ENCODE measurements around the gene KCNH1.
"Not testable (repeated sequence)": the region's sequence is repeated elsewhere in the genome, so short reads cannot be mapped to it uniquely, and the experiment has no call there.

The KCNH1 gene

DNA sequence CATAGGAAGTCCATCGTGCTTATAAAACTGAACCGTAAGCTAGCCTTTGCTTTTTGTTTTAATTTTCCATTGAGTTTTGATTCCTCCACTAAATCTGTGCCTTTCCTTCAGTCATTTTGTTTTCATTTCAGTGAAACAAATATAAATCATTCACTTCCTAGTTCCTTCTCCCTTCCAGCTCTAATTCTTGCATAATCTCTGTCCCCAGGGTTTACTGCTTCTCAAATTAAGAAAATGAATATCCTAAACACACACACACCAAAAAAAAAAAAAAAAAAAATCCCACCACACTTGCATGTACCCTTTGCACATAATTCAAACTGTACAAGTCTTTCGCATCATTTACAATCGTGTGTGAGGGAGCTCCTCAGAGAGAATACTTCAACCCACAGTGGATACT, 6.8 kb downstream of the KCNH1 start:
- H3K36me3 Mint-ChIP-seq: peaks cover 3% of the 10 kb centered on the region
- no peak overlapping the region for H3K4me3 Mint-ChIP-seq
- ATAC-seq (ENCODE audit: low read depth): no peak
- no peaks in the 10 kb centered on the region for H3K4me1 Mint-ChIP-seq
- no peaks in the 10 kb centered on the region for H3K9me3 Mint-ChIP-seq
- DNase-seq (ENCODE audit: low spot score in 2 of 2): no peak
- H3K27me3 Mint-ChIP-seq: peaks cover 16% of the 10 kb centered on the region
- no peak overlapping the region for H3K27ac Mint-ChIP-seq

DNA sequence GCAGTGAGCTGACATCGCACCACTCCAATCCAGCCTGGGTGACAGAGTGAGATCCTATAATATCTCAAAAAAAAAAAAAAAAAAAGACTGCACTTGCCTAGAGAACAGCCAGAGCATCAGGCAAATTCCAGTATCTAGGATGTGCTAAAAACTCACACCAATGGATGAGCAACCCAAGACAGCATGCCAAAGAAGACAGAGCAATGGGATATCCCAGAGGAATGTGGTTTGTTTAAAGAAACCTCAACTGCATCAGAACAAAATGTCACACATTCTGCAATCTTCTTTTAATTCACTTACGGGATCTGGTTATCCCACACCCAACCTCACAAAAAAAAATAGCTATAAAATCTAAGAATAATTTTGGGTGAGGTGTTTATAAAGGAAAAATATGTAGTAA, 7.3 kb downstream of the KCNH1 start:
- Mint-ChIP-seq H3K36me3 (peaks cover 3% of the 10 kb centered on the region), H3K9me3 (no peaks in the 10 kb centered on the region), H3K27ac (no peak overlapping the region), H3K27me3 (peaks cover 18% of the 10 kb centered on the region), H3K4me3 (no peak overlapping the region), H3K4me1 (no peaks in the 10 kb centered on the region)
- ATAC-seq (ENCODE audit: low read depth) (no peak), DNase-seq (ENCODE audit: low spot score in 2 of 2) (no peak)

DNA sequence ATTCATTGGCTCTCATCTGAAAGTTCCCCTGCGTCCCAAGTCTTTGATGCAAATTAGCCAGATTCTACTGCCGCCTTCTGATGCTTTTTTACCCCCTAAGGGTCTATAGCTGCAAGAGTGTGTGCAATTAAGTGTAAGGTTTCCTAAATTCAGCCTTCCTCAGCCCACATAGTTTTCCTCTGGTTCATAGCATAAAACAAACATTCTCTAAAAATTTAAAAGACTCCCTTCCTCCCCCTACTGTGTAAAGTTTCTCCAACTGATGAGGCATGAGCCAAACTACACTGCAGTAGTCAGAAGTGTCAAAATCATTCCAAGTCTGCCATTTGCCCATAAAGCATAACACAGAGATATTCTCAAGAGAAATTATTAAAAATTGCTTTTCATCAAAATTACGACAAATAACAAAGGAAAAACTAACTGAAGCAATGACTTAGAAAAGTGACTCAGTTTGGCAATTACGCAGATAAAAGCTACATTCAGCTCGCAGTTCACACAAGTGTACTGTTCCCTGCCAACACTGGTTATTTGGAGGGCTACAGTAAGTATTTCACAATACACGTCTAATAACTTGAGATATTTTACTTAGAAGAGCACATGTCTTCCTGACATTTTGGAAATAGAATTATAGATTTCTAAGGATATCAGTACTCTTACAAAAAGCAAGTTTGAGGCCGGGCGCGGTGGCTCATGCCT, 15.4 kb downstream of the KCNH1 start:
- peaks cover 22% of the 10 kb centered on the region for H3K27me3 Mint-ChIP-seq
- ATAC-seq (ENCODE audit: low read depth) (no peak), DNase-seq (ENCODE audit: low spot score in 2 of 2) (no peak)
- no peaks in the 10 kb centered on the region for H3K4me1 Mint-ChIP-seq
- no peak overlapping the region for H3K4me3 Mint-ChIP-seq
- no peak overlapping the region for H3K27ac Mint-ChIP-seq
- H3K9me3 Mint-ChIP-seq: no peaks in the 10 kb centered on the region
- peaks cover 2% of the 10 kb centered on the region for H3K36me3 Mint-ChIP-seq

DNA sequence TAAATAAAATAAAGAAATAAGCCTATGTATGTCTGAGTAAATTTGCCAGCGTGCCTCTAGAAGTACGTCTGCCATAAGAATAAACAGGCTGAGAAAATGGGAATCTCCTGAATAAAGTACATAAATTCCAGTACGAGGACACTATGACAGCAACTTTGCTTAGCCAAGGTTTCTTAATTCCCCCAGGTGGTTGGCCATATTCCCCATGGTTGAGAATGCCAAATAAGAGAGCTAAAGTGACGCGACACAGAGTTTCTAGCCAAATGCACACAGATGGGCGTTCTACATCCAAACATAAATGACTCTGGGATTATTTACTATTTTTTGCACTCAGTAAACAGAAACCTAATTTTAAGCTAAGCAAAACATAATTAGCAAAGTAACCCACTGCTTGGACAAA, 19.5 kb downstream of the KCNH1 start:
- H3K36me3 Mint-ChIP-seq: no peaks in the 10 kb centered on the region
- peaks cover 13% of the 10 kb centered on the region for H3K27me3 Mint-ChIP-seq
- H3K4me1 Mint-ChIP-seq: no peaks in the 10 kb centered on the region
- H3K4me3 Mint-ChIP-seq: no peak overlapping the region
- ATAC-seq (ENCODE audit: low read depth) (no peak), DNase-seq (ENCODE audit: low spot score in 2 of 2) (no peak)
- peaks cover 5% of the 10 kb centered on the region for H3K9me3 Mint-ChIP-seq
- H3K27ac Mint-ChIP-seq: no peak overlapping the region

DNA sequence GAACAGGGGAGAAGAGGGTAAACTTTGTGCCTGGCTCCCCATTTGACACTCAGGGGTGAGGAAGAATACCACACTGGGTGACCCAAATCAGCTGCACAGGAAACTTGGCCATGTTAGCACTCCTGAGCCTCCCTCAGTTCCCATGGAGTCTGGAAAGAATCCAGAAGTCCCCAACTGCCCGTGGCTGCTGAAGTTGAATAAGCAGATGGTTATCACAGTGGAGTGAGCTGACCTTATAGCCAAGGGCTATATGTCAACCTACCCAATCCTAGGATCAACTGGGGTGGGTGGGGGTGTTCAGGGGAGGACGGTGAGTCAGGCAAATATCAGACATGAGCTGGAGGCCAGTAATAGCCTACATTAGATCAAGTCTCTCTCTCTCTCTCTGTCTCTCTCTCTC, 20.4 kb downstream of the KCNH1 start:
- Mint-ChIP-seq H3K27me3 (peaks cover 15% of the 10 kb centered on the region), H3K4me1 (no peaks in the 10 kb centered on the region), H3K27ac (no peak overlapping the region), H3K4me3 (no peak overlapping the region), H3K36me3 (no peaks in the 10 kb centered on the region), H3K9me3 (peaks cover 6% of the 10 kb centered on the region)
- ATAC-seq (ENCODE audit: low read depth): no peak
- DNase-seq (ENCODE audit: low spot score in 2 of 2): no peak

DNA sequence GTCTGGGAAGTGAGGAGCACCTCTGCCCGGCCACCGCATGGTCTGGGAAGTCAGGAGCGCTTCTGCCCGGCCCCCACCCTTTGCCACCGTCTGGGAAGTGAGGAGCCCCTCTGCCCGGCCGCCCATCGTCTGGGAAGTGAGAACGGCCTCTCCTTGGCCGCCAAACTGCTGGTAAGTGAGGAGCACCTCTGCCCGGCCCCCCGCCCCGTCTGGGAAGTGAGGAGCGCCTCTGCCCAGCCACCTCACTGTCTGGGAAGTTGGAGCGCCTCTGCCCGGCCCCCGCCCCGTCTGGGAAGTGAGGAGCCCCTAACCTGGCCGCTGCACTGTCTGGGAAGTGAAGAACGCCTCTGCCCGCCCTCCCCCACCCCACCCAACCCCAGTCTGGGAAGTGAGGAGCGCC, 22.6 kb downstream of the KCNH1 start:
- peaks cover 6% of the 10 kb centered on the region for H3K9me3 Mint-ChIP-seq
- H3K4me3 Mint-ChIP-seq: no peak overlapping the region
- ATAC-seq (ENCODE audit: low read depth) (no peak), DNase-seq (ENCODE audit: low spot score in 2 of 2) (no peak)
- no peaks in the 10 kb centered on the region for H3K36me3 Mint-ChIP-seq
- H3K27me3 Mint-ChIP-seq: peaks cover 10% of the 10 kb centered on the region
- no peak overlapping the region for H3K27ac Mint-ChIP-seq
- H3K4me1 Mint-ChIP-seq: no peaks in the 10 kb centered on the region

DNA sequence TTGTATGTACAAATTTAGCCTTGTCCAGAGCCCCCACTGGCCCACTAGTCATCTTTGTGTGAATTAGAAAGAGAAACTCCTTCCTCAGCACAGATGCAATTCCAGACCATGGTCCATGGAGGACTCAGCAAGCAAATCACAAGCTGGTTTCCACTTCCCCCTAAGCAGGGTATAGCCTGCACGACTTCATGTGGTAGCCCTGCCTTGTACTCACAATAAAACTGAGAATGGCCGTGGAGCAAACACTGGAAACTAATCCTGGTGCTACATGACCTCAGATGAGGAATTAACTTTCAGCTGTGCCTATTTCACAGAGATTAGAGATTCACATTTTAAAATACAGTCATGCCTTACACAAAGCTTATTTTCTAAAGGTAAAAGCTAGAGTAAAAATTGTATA, 32.5 kb downstream of the KCNH1 start:
- Mint-ChIP-seq H3K4me1 (no peaks in the 10 kb centered on the region), H3K9me3 (no peaks in the 10 kb centered on the region), H3K4me3 (no peak overlapping the region), H3K36me3 (no peaks in the 10 kb centered on the region), H3K27me3 (peaks cover 10% of the 10 kb centered on the region), H3K27ac (no peak overlapping the region)
- no peak for ATAC-seq (ENCODE audit: low read depth)
- DNase-seq (ENCODE audit: low spot score in 2 of 2): no peak

DNA sequence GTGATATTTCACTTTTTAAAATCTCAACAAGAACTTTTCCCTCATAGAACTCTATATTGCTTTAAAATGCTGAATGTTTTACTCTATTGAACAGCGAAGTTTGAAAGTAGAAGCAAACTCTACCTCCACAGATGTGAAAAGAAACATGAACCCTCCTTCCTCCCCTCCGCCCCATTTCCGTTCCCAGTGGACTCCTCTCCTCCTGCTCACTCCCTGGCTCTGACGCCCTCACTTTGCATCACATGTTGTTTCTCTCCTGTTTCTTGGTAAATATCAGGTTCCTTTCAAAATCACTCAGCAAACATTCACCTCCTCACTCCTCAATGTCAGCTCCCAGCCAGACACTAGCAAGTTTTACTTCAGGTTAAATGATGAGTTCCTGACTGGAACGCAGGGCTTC, 34.6 kb downstream of the KCNH1 start:
- Mint-ChIP-seq H3K27me3 (peaks cover 10% of the 10 kb centered on the region), H3K36me3 (no peaks in the 10 kb centered on the region), H3K4me1 (no peaks in the 10 kb centered on the region), H3K9me3 (no peaks in the 10 kb centered on the region), H3K4me3 (no peak overlapping the region), H3K27ac (no peak overlapping the region)
- DNase-seq (ENCODE audit: low spot score in 2 of 2) (no peak), ATAC-seq (ENCODE audit: low read depth) (no peak)

DNA sequence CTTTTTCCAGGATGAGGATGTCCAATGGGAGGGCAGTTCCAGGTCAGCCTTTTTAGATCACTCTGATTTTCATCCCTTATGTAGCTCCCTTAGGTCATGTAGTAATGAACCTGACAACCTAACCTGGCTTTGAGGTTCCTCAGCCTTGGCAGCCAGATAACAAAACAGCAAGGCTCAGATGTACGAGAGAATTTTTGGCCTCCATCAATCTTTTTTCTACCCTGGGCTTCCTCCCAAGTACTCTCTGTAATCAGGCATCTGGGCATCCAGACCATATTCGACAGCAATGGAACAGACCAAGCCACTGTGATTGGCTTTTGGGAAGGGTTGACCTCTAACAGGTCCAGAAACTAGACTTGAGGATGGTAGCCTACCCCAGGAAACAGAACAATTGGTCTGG, 38.6 kb downstream of the KCNH1 start:
- Mint-ChIP-seq H3K4me1 (no peaks in the 10 kb centered on the region), H3K36me3 (no peaks in the 10 kb centered on the region)

DNA sequence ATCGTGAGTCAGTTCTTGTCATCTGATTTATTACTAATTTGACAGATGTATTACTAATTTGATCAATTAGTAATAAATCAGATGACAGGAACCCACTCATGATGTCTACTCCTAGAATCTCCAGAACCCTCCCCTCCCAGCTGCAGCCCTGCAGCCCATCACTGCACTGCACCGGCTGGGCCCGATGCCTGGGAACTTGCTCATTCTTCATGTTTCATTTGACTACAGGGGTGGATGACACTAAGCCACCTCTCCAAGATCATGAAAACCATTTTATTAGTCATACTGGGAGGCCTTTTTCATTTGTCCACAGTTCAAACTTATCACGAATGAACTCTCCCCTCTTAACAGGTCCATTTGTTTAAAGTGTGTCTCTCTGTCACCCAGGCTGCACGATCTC, 41.0 kb downstream of the KCNH1 start:
- Mint-ChIP-seq H3K4me3 (no peak overlapping the region), H3K4me1 (no peaks in the 10 kb centered on the region), H3K27ac (no peak overlapping the region), H3K9me3 (no peaks in the 10 kb centered on the region), H3K36me3 (no peaks in the 10 kb centered on the region), H3K27me3 (peaks cover 1% of the 10 kb centered on the region)
- DNase-seq (ENCODE audit: low spot score in 2 of 2): no peak
- no peak for ATAC-seq (ENCODE audit: low read depth)

More for the DNA sequence above, 38.6 kb downstream of the KCNH1 start:
- Mint-ChIP-seq H3K9me3 (no peaks in the 10 kb centered on the region), H3K4me3 (no peak overlapping the region), H3K27ac (no peak overlapping the region), H3K27me3 (peaks cover 4% of the 10 kb centered on the region)
- ATAC-seq (ENCODE audit: low read depth) (no peak), DNase-seq (ENCODE audit: low spot score in 2 of 2) (no peak)

DNA sequence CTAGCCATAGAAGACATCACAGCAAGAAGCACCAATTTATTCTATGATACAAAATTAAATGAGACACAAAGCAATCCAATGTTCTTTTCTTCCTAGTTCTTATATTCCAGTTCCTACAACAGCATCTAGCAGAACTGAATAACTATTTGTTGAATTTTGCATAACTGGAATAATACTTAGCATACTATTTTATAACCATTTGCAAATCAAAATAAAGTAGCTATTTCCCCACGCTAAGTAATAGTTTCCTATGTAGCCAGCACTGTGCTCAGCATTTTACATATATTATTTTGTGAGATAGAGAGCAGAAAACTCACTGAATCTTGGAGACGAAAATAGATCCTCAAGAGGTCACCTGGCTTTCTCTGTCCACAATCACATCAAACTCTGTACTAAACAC, 42.1 kb downstream of the KCNH1 start:
- Mint-ChIP-seq H3K27me3 (peaks cover 3% of the 10 kb centered on the region), H3K27ac (no peak overlapping the region), H3K4me3 (no peak overlapping the region), H3K9me3 (no peaks in the 10 kb centered on the region), H3K4me1 (no peaks in the 10 kb centered on the region), H3K36me3 (no peaks in the 10 kb centered on the region)
- no peak for DNase-seq (ENCODE audit: low spot score in 2 of 2)
- no peak for ATAC-seq (ENCODE audit: low read depth)

DNA sequence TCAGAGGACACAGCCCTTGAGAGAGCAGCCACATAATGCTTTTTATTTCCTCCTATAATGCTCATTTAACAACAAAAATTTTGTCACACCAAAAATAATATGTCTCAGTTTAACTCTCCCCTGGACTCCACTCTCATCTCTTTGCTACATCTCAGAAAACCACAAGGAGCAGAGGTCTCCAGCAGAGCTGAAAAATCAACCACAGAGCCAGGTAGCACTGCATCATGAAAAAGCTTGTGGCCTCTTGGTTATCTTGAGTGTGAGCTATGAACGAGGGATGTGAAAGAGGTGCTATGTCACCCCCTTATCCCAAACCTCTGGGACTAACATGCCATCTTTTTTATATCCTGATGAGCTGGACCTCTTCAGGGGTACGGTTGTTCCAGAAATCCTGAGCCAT, 44.4 kb downstream of the KCNH1 start:
- Mint-ChIP-seq H3K27me3 (peaks cover 6% of the 10 kb centered on the region), H3K4me3 (no peak overlapping the region), H3K27ac (no peak overlapping the region), H3K36me3 (no peaks in the 10 kb centered on the region), H3K4me1 (no peaks in the 10 kb centered on the region), H3K9me3 (no peaks in the 10 kb centered on the region)
- DNase-seq (ENCODE audit: low spot score in 2 of 2) (no peak), ATAC-seq (ENCODE audit: low read depth) (no peak)

DNA sequence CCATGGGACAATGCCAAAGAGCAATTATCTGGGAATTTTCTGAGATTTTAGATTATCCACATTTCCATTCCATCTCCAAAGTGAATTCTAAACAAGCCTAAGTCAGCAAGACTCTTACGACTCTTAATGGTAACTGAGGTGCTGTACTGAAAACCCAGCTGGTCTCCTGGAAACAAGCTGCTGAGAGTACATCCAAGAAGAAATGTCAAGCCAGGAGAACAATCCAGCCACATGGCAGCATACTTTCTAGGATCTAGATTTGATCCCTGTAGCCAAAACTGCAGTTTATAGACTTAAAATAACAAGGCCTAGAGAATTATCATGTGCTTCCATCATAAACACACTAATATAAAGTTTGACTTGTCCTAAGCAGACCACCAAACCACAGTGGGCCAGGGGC, 45.8 kb downstream of the KCNH1 start:
- H3K27ac Mint-ChIP-seq: no peak overlapping the region
- no peaks in the 10 kb centered on the region for H3K4me1 Mint-ChIP-seq
- no peak overlapping the region for H3K4me3 Mint-ChIP-seq
- DNase-seq (ENCODE audit: low spot score in 2 of 2) (no peak), ATAC-seq (ENCODE audit: low read depth) (no peak)
- H3K36me3 Mint-ChIP-seq: no peaks in the 10 kb centered on the region
- H3K27me3 Mint-ChIP-seq: peaks cover 4% of the 10 kb centered on the region
- no peaks in the 10 kb centered on the region for H3K9me3 Mint-ChIP-seq

DNA sequence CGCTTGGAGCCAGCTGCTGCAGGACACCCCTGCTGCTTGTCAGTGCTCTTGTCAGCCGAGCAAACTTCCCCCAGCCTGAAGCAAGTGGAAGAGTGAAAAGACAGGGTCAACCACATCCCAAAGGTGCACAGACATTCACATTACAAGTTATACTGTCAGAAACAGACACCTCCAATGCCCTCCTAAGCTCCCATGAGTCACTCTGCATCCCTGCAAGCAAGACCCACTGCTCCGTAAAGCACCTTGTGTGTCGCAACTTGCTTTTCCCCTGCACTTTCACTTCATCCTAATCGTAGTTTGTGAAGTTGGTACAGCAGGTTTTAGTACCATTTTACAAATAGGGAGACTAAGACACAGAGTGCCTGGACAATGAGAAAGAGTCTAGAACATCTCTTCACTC, 51.1 kb downstream of the KCNH1 start:
- DNase-seq (ENCODE audit: low spot score in 2 of 2) (no peak), ATAC-seq (ENCODE audit: low read depth) (no peak)
- Mint-ChIP-seq H3K27ac (no peak overlapping the region), H3K4me1 (no peaks in the 10 kb centered on the region), H3K9me3 (peaks cover 2% of the 10 kb centered on the region), H3K36me3 (no peaks in the 10 kb centered on the region), H3K27me3 (peaks cover 4% of the 10 kb centered on the region), H3K4me3 (no peak overlapping the region)

DNA sequence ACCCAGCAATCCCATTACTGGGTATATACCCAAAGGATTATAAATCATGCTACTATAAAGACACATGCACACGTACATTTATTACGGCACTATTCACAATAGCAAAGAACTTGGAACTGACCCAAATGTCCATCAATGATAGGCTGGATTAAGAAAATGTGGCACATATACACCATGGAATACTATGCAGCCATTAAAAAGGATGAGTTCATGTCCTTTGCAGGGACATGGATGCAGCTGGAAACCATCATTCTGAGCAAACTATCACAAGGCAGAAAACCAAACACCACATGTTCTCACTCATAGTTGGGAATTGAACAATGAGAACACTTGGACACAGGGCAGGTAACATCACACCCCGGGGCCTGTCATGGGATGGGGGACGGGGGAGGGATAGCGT, 52.5 kb downstream of the KCNH1 start:
- H3K4me1 Mint-ChIP-seq; H3K4me3 Mint-ChIP-seq; H3K9me3 Mint-ChIP-seq; H3K27me3 Mint-ChIP-seq; H3K36me3 Mint-ChIP-seq; H3K27ac Mint-ChIP-seq; ATAC-seq (ENCODE audit: low read depth); DNase-seq (ENCODE audit: low spot score in 2 of 2): not testable (repeated sequence)
